GM21825 (cell line): ENCODE measurements around the gene DCP1A.

ENCODE experiments used
- ATAC-seq: cut with Tn5 transposase; IDR thresholded peaks from one replicate; pipeline ENCODE4 v1.9.1; 2021; ENCODE audit warnings: mild to moderate bottlenecking, moderate library complexity; ENCODE audit not compliant: unreplicated experiment

Gene DCP1A

DNA sequence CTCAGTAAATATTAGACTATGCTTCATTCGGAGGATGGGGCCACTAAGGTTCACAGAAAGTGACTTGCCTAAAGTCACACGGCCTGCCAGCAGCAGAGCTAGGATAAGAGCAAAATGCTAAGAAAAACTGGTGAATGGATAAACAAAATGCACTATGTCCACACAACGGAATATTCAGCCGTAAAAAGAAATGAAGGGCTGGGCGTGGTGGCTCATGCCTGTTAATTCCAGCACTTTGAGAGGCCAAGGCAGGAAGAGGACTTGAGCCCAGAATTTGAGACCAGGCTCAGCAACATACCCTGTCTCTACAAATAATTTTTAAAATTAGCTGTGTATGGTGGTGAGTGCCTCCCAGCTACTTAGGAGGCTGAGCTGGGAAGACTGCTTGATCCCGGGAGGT is 99.2 kb downstream of the DCP1A start:
- ATAC-seq = no peak

DNA sequence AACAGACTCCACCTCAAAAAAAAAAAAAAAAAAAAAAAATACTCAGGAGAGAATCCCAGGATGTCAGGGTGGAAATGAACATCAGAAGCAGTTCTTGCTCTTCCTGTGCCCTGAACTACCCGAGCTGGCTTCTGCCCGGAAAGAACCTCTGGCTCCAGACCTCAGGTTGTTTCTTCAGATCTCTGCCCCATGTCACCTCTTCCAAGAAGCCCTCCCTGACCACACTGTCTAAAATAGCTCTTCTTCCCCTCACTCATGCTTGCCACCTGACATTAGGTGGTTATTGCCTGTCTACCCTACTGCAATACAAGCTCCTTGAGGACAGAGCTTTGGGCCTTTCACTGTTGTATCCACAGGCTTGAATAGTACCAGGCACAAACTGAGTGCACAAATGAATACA is 99.7 kb downstream of the DCP1A start:
- no peak for ATAC-seq

DNA sequence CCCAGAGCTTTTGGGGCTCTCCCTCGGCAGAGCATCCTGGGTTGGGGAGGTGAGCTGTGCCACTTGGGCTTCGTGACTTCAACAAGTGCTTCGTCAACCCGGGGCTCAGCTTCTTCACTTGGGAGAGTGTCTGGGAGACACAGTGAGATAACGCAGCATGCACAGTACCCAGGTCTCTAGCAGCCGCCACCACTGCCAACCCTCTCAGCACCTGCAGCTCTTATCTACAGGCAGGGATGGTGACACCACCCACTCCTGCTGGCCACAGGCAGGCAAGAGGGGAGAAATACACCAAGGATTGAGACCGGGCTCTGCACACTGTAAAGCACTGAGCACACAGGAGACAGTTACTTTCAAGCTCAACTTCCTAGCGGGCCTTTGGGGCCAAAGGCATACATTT is 103.1 kb downstream of the DCP1A start:
- ATAC-seq = no peak

DNA sequence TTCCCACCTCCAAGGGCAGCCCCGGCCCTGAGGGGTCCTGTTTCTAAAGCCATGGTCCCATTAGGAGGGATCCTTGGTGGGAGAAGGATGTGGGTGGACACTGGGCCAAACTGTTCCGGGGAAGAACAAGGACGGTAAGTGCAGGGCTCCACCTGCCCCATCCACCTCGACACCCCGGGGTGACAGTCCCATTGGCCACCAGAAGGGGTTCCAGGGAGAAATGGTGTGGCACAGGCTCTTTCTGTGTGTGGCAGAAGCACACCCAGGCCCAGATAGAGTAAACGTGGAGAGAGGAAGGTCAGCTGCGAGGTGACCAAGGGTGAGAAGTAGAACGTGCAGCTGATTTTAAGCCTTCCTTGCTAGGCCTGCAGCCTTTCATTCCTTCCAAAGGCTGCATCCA is 103.6 kb downstream of the DCP1A start:
- ATAC-seq = no peak

DNA sequence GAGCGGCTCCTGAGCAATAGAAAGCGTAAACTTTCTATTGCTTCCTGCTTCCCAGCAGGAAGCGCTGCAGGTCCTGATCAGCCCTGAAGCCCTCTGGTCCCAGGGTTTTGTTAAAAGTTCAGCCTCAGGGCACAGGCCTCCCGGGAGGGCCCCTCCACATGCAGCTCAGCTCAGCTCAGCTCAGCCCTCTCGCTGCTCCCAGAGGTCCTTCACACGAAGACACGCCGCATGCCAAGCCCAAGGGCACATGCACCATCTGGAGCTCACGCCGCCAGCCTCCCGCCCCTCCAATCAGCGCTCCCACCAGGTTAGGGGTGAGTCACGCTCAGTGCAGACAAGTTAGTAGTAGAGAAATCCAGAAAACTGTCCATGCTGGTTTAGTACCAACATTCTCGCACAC is 104.2 kb downstream of the DCP1A start:
- no peak for ATAC-seq

DNA sequence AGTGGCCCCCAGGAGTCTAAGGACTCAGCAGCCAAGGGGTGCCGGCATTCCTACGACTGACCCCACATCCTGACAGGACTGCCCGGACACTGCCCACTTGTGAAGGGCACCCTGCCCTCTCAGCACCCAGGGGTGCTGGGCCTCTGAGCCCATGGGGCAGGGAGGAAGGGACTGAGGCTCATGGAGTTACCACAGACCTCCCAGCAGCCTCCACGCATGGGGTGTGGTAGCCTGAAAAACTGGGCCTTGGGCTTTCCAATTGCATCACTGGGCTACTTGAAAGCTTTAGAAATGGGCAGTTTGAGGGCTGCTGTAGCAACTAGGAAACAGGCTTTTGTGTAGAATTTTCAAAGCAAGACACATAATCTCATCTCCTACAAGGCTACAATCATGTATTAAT is 104.7 kb downstream of the DCP1A start:
- no peak for ATAC-seq

DNA sequence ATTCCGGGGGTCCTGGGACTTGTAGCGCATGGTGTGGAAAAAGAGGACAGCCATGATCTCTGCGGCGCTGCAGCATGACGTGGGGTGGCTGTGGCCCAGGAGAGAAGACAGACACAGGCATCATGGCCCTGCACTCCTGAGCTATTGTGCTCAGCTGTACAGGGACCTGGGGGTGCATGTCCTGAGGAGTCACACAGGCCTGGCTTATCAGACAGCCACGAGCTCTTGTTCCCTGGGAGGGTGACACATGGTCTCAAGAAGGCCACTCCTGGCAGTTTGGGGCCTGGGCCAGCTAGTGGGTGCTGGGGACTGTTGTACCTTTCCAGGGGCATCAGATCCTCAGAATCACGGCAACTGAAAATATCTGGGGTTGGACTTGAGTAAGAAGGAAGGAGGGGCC is 105.2 kb downstream of the DCP1A start:
- ATAC-seq = no peak

DNA sequence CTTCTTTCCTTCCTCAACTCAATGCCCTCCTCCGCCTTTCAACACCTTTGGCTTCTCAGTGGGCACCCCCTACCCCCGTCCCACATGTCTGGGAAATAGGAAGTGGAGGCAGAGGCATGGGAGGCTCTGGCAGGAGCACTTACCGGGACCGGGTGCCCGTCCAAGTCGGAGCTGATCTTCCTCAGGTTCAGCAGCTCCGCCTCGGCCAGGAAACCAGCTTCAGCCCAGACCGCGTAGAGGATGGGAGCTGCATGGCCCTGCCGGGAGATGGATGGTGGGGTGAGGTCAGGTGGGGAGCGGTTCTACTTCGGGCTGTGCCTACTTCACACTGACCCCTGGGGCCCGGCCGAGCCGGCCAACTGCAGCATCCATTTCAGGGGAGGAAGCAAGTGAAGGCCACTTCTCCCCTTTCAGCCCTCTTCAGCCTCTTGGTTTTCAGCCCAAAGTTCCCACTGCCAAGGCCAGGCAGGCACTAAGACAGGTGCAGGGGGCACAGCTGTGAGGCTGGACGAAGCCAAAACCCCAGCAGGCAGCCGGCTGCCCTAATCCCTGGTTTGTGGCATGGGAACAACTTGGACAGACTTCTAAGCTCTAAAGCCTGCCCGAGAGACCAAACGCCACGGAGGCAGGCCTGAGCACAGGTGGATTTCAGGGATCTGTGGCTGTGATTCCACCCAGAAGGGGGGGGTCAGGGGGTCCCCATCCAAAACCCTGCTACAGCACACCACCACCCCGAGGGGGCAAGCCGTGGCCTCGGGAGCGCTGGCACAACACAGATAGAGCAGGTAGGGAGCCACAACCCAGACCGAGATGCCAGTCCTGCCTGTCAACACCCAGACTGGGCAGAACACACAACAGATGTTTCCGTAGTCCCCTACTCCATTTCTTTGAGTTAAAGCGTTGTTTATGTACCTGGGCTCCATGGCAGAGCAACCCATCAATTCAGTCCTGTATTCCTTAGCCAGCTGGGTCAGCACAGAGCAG is 106.1 kb downstream of the DCP1A start:
- ATAC-seq = no peak

DNA sequence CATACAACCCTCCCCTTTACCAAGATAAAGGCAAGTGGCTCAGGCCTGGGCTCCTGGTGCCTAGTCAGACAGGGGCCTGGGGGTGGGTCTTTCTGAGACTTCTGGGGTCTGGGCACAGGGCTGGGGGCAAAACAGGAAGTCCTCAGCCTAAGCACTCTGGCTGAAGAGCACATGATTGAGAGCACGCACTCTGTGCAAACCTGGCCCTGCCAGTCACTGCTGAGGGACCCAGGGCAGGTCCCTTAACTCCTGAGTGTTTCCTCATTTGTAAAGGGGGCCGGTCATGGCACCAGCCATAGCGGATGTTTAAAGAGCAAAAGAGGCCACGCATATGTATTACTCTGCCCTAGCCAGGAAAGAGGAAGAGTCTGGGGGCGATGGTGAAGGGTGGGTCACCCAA is 107.5 kb downstream of the DCP1A start:
- ATAC-seq = no peak

DNA sequence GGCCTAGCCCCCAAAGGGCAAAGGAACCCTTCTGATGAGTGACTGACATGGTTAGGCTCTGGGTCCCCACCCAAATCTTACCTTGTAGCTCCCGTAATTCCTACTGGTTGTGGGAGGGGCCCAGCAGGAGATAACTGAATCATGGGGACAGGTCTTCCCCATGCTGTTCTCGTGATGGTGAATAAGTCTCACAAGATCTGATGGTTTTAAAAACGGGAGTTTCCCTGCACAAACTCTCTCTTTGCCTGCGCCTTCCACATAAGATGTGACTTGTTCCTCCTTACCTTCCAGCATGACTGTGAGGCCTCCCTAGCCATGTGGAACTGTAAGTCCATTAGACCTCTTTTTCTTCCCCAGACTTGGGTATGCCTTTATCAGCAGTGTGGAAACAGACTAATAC is 108.5 kb downstream of the DCP1A start:
- no peak for ATAC-seq

DNA sequence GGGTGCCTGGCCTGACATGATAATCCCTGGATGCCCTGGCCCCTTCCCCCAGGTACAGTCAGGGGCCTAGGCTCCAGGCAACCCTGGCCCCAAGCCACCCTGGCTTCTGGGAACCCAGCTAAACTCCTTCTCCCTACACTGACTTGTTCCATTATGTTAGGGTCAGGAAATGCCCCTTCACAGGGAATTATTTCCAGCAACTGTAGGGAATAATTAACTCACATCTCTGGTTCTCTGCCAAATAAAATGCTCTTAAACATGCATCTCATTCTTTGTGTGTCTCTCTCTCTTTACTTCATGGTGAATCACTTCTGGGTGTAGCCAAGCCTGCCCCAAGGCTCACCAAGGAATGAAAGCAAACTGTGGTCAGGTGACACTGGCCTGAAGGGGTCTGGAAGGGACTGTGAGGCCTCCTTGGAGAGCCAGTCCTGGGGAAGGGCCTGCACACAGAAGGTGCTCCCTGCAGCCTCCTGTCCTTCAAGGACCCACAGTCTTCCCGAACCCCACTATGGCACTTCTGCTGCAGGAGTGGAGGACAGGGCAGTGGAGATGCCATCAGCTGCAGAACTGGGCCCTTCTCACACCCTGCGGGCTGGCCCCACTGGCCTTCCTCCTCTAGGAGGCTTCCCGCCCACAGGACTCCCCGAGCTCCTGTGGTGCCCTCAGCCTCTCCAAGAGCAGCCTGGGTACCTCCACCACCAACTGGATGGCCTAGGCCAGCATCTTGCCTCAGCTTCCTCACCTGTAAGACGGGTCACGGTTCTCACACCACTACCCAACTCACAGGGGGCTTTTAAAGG is 109.1 kb downstream of the DCP1A start:
- ATAC-seq = no peak

DNA sequence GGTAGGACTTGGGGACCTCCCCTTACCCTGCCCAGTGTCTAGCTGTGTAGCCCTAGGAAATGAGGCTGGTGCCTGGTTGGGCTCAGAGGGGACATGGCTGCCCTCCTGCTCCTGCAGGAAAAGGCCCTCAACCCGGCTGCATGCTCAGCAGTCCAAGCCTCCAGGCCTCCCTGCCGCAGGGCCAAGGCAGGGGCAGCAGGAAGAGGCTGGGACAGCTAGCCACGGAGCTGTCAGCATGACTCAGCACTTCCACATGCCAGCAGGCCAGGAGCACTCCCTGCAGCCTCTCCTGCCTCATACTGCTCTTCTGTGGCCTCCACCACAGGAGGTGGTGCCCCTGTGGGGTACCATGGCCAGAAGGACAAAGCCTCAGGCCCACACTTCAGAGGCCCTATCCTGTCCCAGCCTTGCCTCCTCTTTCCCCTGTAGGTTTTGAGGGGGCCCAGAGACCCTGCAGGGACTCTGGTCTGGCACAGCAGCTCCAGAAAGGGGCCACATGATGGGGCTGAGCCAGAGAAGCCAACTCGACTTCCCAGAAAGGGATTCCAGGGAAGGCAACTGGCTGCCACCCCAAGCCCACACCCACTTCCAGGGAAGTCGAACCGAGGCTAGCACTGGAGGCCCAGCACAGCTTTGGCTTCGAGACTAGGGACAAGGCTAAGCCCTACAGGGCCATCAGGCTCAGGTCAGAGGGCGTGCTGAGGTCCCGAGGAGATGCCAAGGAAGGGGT is 111.1 kb downstream of the DCP1A start:
- no peak for ATAC-seq

DNA sequence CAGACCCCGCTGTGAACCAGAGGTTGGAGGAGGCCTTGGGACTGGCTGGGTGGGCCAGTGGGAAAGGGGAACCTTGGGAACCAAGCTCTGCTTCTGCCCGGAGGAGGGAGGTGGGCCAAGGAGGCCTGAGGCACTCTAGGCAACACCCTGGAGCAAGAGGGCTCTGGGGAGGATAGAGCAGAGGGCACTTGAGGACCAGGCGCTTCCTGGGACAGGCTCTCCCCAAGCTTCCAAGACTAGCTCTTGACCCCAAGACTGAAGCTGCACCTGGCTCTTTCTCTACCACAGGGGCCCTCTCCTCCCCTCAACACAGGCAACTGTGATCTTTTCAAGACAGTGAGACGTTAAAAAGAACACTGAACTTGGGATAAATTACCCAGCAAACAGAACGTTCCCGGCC is 111.8 kb downstream of the DCP1A start:
- no peak for ATAC-seq

DNA sequence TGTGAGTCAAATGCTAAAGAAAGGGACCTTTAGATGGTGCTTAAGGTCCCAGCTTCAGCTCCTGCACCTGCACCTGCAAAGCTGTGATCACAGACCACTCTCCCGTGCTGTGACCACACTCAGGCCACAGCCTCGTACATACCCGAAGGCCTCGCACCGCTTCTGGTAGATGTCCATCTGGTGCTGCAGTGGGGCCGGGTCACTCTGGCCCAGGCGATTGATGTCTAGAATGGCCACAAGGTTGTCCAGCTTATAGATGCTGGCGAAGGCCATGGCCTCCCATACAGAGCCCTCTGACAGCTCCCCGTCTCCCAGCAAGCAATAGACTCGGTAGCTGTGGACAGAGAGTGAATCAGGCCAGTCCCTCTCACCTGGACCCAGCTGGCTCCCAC is 112.5 kb downstream of the DCP1A start:
- ATAC-seq = no peak

DNA sequence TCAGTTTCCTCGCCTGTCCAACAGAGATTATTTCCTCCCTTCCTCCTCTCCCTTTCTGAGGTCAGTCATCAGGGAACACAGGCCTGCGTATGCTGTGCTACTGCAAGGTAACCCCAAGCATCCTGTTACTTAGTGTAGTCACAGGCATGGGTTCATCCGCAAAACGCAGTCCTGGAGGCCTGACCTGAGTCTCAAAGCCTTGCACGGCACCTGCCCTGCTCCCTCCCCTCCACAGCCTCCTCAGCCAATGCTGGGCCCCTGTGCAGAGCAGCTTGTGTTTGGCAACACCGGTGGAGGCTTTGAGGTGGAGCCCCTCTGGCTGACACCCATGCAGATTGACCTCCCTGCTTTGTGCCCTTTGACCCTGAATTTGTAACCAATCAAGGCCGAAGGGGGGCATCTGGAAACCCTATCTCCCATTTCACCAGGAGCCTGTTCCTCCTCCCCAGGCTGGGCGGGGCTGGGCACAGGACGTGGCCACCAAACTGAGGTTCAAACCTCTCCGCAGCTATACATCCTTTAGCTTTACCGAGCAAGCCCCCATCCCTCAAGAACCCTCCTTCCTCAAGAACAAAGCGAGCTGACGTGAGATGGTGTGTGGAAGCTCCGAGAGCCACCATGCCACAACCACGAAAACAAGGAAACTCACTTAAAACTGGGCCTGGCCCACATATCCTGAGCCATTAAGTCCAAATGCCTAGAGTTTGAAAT is 113.1 kb downstream of the DCP1A start:
- ATAC-seq = no peak
